OCI-LY7 (cell line): ENCODE results near the gene RRAGD. TPM values are rescaled to one million over a fixed set of nuclear protein-coding genes. Genes with fewer than 3 reads are reported as not detected.
A peak's percentile ranks its signal among the peaks of the same experiment; 100 is the strongest.

Experiments
- BruUV-seq: library from RNA; stranded (reverse); fragments of 400-500 nt; replicated peaks from 2 replicates; lab custom pipeline; 2021; lab: Mats Ljungman, UMichigan
- CTCF ChIA-PET: fragments of 300-600 bp; sonication (Branson Sonifier 250); formaldehyde crosslinking; loops from one replicate; lab custom pipeline; 2022; ENCODE audit warnings: antibody characterized with exemption; ENCODE audit not compliant: unreplicated experiment; lab: Charles Lee
- POLR2A ChIA-PET: fragments of 300-600 bp; sonication (Branson Sonifier 250); formaldehyde crosslinking; loops from one replicate; lab custom pipeline; 2022; ENCODE audit warnings: antibody characterized with exemption; lab: Charles Lee
- DNase-seq: peaks from one replicate; pipeline ENCODE4 v3.0.0-alpha.2; 2015; ENCODE audit warnings: low spot score
- H2AFZ ChIP-seq: fragments of 200-600 bp; sonication (generic), shearing (Covaris generic); 2 replicates; pipeline ENCODE4 v1.6.1; 2014; ENCODE audit warnings: mild to moderate bottlenecking, antibody characterized with exemption, low read length, moderate library complexity
- H3K27ac ChIP-seq: fragments of 200-600 bp; sonication (generic); 2 replicates; pipeline ENCODE4 v1.5.1; 2014; ENCODE audit warnings: mixed run types, low read depth, mild to moderate bottlenecking, moderate library complexity, low read length, inconsistent platforms; ENCODE audit not compliant: poor library complexity, severe bottlenecking
- H3K36me3 ChIP-seq: fragments of 200-600 bp; sonication (generic); 2 replicates; pipeline ENCODE4 v1.6.1; 2014; ENCODE audit warnings: mild to moderate bottlenecking, antibody characterized with exemption, low read length, moderate library complexity, mixed read lengths; ENCODE audit not compliant: insufficient read depth
- H3K4me1 ChIP-seq: fragments of 200-600 bp; sonication (generic); 2 replicates; pipeline ENCODE4 v1.5.1; 2014; ENCODE audit warnings: mild to moderate bottlenecking, low read length; ENCODE audit not compliant: insufficient read depth, poor library complexity, severe bottlenecking
- H3K4me2 ChIP-seq: fragments of 200-600 bp; sonication (generic); 2 replicates; pipeline ENCODE4 v1.6.1; 2014; ENCODE audit warnings: mild to moderate bottlenecking, low read length
- H3K4me3 ChIP-seq: fragments of 200-600 bp; sonication (generic); 2 replicates; pipeline ENCODE4 v1.5.1; 2014; ENCODE audit warnings: mild to moderate bottlenecking, low read depth, low read length; ENCODE audit not compliant: poor library complexity, severe bottlenecking
- H3K79me2 ChIP-seq: fragments of 200-600 bp; sonication (generic); 2 replicates; pipeline ENCODE4 v1.6.1; 2016; ENCODE audit warnings: low read depth, mild to moderate bottlenecking, low read length, moderate library complexity, mixed read lengths; ENCODE audit not compliant: insufficient read depth
- H3K9me2 ChIP-seq: fragments of 200-600 bp; sonication (generic); 2 replicates; pipeline ENCODE4 v1.6.1; 2016; ENCODE audit warnings: mild to moderate bottlenecking, low read length, mixed read lengths; ENCODE audit not compliant: insufficient read depth
- H3K9me3 ChIP-seq: fragments of 200-600 bp; sonication (generic); 2 replicates; pipeline ENCODE4 v1.6.1; 2014; ENCODE audit warnings: mild to moderate bottlenecking, mixed run types, low read length, mixed read lengths
- H4K20me1 ChIP-seq: fragments of 200-600 bp; sonication (generic); 2 replicates; pipeline ENCODE4 v1.6.1; 2014; ENCODE audit warnings: mild to moderate bottlenecking, antibody characterized with exemption, low read length, moderate library complexity, mixed read lengths; ENCODE audit not compliant: insufficient read depth
- CTCF ChIP-seq: fragments of 200-600 bp; sonication (generic); conservative IDR thresholded peaks from 2 replicates; pipeline ENCODE4 v1.5.1; 2014; ENCODE audit warnings: mild to moderate bottlenecking, antibody characterized with exemption, low read length, moderate library complexity, mixed read lengths
- EZH2phosphoT487 ChIP-seq: fragments of 200-600 bp; sonication (generic); IDR thresholded peaks from 2 replicates; pipeline ENCODE4 v1.6.1; 2018; ENCODE audit warnings: low read depth, borderline replicate concordance, mild to moderate bottlenecking, mixed run types, antibody characterized with exemption, low read length, moderate library complexity, mixed read lengths
- intact Hi-C: fragments of 100-400 bp; cut with micrococcal nuclease; formaldehyde crosslinking; loops from one replicate; pipeline ENCODE4 v1.10.0; 2022; ENCODE audit not compliant: unreplicated experiment
- total RNA-seq, 2 experiments: library from RNA; depleted of rRNA in 1 of 2; stranded (reverse); fragments of >200 nt in 1 of 2; shearing (Covaris generic) in 1 of 2; gene quantifications; 2 replicates each; pipeline ENCODE4 v1.2.3, GENCODE V29; 2014 to 2022

RRAGD gene
- total RNA-seq, 2 experiments from 2014 or later: 6.2 to 17.6 TPM

- Histone ChIP-seq H4K20me1 (no peaks in the 10 kb centered on the region), H3K27ac (peak overlapping the region; percentile 23), H3K79me2 (peaks cover 11% of the 10 kb centered on the region; the same call in 1 of the 2 replicates), H3K4me3 (peak overlapping the region; percentile 18), H3K4me1 (peaks cover 60% of the 10 kb centered on the region), H3K36me3 (peaks cover 6% of the 10 kb centered on the region; the same call in 1 of the 2 replicates), H3K9me3 (peaks cover 5% of the 10 kb centered on the region; the same call in 1 of the 2 replicates), H3K9me2 (no peaks in the 10 kb centered on the region), H2AFZ (peak overlapping the region; percentile 6; the same call in 1 of the 2 replicates), H3K4me2 (peak overlapping the region; percentile 59)
- DNase-seq: peak; percentile 63
- BruUV-seq: no TSS peak
- ChIA-PET POLR2A (interaction anchor here (0.6 to 1.7 kb wide), 4 partner anchors 10 to 39 kb away, joined by 3 to 5 read pairs (median 3); no protein-coding TSS in a partner anchor), CTCF (interaction anchor here (1.0 kb wide), 1 partner anchor 10 kb away, joined by 6 read pairs; no protein-coding TSS in a partner anchor)
- TF ChIP-seq EZH2phosphoT487 (no peak), CTCF (no peak)
- intact Hi-C loops: no loop called here
Observed at GRCh38 chr6:89385846-89386245, 26.2 kb downstream of the RRAGD start.

GRCh38 chr6:89385156-89385667 is 26.9 kb downstream of the RRAGD start:
- Histone ChIP-seq H2AFZ (peak overlapping the region; percentile 6; the same call in 1 of the 2 replicates), H3K36me3 (peaks cover 6% of the 10 kb centered on the region; the same call in 1 of the 2 replicates), H3K4me2 (peak overlapping the region; percentile 59), H3K4me1 (peaks cover 60% of the 10 kb centered on the region), H3K9me2 (no peaks in the 10 kb centered on the region), H3K9me3 (peaks cover 5% of the 10 kb centered on the region; the same call in 1 of the 2 replicates), H3K4me3 (peak overlapping the region; percentile 18), H3K27ac (peak overlapping the region; percentile 23), H3K79me2 (peaks cover 11% of the 10 kb centered on the region; the same call in 1 of the 2 replicates), H4K20me1 (no peaks in the 10 kb centered on the region)
- intact Hi-C loops: no loop called here
- ChIA-PET POLR2A (interaction anchor here (0.6 to 1.7 kb wide), 5 partner anchors 9 to 1198 kb away, joined by 3 to 6 read pairs (median 3); no protein-coding TSS in a partner anchor), CTCF (interaction anchor here (0.6 to 1.0 kb wide), 2 partner anchors 9 to 14 kb away, joined by 3 to 6 read pairs; no protein-coding TSS in a partner anchor)
- BruUV-seq: no TSS peak
- TF ChIP-seq EZH2phosphoT487: no peak
- DNase-seq: no peak

- H3K9me3 ChIP-seq: peaks cover 5% of the 10 kb centered on the region; the same call in 1 of the 2 replicates
- H3K79me2 ChIP-seq: no peaks in the 10 kb centered on the region
- no peak overlapping the region for H3K4me3 ChIP-seq
- no peak for TF ChIP-seq EZH2phosphoT487
- TF ChIP-seq CTCF: no peak
- no peak overlapping the region for H3K27ac ChIP-seq
- intact Hi-C loops: no loop called here
- no TSS peak for BruUV-seq
- no peak overlapping the region for H3K4me2 ChIP-seq
- no peaks in the 10 kb centered on the region for H4K20me1 ChIP-seq
- no peaks in the 10 kb centered on the region for H3K9me2 ChIP-seq
- no peak for DNase-seq
- peaks cover 6% of the 10 kb centered on the region; the same call in 1 of the 2 replicates for H3K36me3 ChIP-seq
- ChIA-PET POLR2A (interaction anchor here (0.8 to 0.9 kb wide), 2 partner anchors 9 to 26 kb away, joined by 3 to 4 read pairs; no protein-coding TSS in a partner anchor), CTCF (no interaction called here)
- peaks cover 41% of the 10 kb centered on the region for H3K4me1 ChIP-seq
- no peak overlapping the region for H2AFZ ChIP-seq
Observed at GRCh38 chr6:89381031-89381430, 31.0 kb downstream of the RRAGD start.
